K562 (cell line): Measurements from ENCODE around the gene AGRN.

Source experiments
- ATF1 ChIP-seq, 2 experiments: fragments of 450-650 bp in 1 of 2; IDR thresholded peaks; 2 replicates each; pipeline ENCODE4 v1.6.1; 2016; ENCODE audit warnings: missing compliant biosample characterization in 1 of 2, missing genetic modification characterization in 1 of 2
- ATF7 ChIP-seq: fragments of 450-650 bp; IDR thresholded peaks from 2 replicates; pipeline ENCODE4 v1.7.1; 2014; ENCODE audit warnings: mild to moderate bottlenecking, moderate library complexity
- CBX8 ChIP-seq: fragments of 200-600 bp; sonication (generic); IDR thresholded peaks from 2 replicates; pipeline ENCODE4 v1.6.1; 2012; ENCODE audit warnings: borderline replicate concordance, mixed run types, low read depth, mild to moderate bottlenecking, moderate library complexity, mixed read lengths, low read length, control low read depth, inconsistent platforms; ENCODE audit not compliant: poor library complexity, severe bottlenecking; ENCODE audit errors: extremely low read depth
- ELF1 ChIP-seq: fragments of 200-800 bp; sonication (Bioruptor generic); IDR thresholded peaks from 2 replicates; pipeline ENCODE4 v1.6.1; 2016; ENCODE audit warnings: missing genetic modification characterization, missing compliant biosample characterization
- GATA2 ChIP-seq: sonication (generic); formaldehyde crosslinking; IDR thresholded peaks from 2 replicates; pipeline ENCODE4 v1.4.0; 2020; ENCODE audit warnings: mild to moderate bottlenecking, missing genetic modification reagents
- LCOR ChIP-seq: sonication (generic); formaldehyde crosslinking; IDR thresholded peaks from 2 replicates; pipeline ENCODE4 v1.8.0; 2022; ENCODE audit warnings: mild to moderate bottlenecking, missing genetic modification reagents
- MEF2A ChIP-seq: IDR thresholded peaks from 2 replicates; pipeline ENCODE4 v1.6.1; 2011; ENCODE audit warnings: low read depth, mild to moderate bottlenecking, low read length, moderate library complexity; ENCODE audit not compliant: control insufficient read depth
- POLR2A ChIP-seq: fragments of 450-650 bp; conservative IDR thresholded peaks from 2 replicates; pipeline ENCODE4 v1.6.1; 2016
- POLR3A ChIP-seq: IDR thresholded peaks from 2 replicates; pipeline ENCODE4 v1.6.1; 2011; ENCODE audit warnings: borderline replicate concordance, mild to moderate bottlenecking, moderate library complexity; ENCODE audit not compliant: insufficient read length, insufficient read depth; ENCODE audit errors: extremely low read depth
- SRF ChIP-seq, 2 experiments: fragments of 250-450, 450-650 bp in 1 of 2; sonication (Bioruptor Pico) in 1 of 2; sonication (generic) in 1 of 2; formaldehyde crosslinking; IDR thresholded peaks; 2 replicates each; pipeline versions ENCODE4 v1.5.0 to v1.5.1; 2020 to 2022; ENCODE audit warnings: mild to moderate bottlenecking in 1 of 2, missing genetic modification reagents in 1 of 2
- ZC3H8 ChIP-seq: fragments of 450-650 bp; IDR thresholded peaks from 2 replicates; pipeline ENCODE4 v1.6.1; 2017

DNA sequence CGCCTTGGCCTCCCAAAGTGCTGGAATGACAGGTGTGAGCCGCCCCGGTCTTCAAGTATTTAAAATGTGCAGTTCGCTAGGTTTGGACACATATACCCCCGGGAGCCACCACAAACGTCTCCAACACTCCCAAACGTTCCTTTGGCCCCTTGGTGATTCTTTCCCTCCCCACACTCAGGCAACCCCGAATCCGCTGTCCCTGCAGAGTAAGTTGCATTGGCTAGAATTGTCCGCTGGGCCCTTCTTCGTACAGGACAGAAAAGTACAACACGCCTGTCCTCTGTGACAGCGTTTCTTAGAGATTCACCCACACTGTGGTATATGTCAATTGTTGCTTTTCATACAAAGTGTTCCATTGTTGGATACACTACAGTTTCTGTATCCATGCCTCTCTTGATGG is 34.8 kb upstream of the AGRN start:
- no peak for TF ChIP-seq ATF1 (CRISPR knock-in tag; IDR thresholded peaks at IDR 0.05)
- no peak for TF ChIP-seq ATF1 (tag; IDR thresholded peaks at IDR 0.05)
- TF ChIP-seq MEF2A, result no peak
- TF ChIP-seq SRF (CRISPR knock-in tag; IDR thresholded peaks at IDR 0.05), result no peak
- TF ChIP-seq CBX8, result no peak
- TF ChIP-seq POLR3A, result no peak
- no peak for TF ChIP-seq ATF7
- TF ChIP-seq ZC3H8, result no peak
- TF ChIP-seq ELF1 (tag), result no peak
- no peak for TF ChIP-seq LCOR (CRISPR knock-in tag)
- no peak for TF ChIP-seq GATA2 (CRISPR knock-in tag)
- TF ChIP-seq POLR2A, result no peak
